ENCODE measurements around the gene MIP.
"Not testable (repeated sequence)": the region's sequence is repeated elsewhere in the genome, so short reads cannot be mapped to it uniquely, and the experiment has no call there.

DNA sequence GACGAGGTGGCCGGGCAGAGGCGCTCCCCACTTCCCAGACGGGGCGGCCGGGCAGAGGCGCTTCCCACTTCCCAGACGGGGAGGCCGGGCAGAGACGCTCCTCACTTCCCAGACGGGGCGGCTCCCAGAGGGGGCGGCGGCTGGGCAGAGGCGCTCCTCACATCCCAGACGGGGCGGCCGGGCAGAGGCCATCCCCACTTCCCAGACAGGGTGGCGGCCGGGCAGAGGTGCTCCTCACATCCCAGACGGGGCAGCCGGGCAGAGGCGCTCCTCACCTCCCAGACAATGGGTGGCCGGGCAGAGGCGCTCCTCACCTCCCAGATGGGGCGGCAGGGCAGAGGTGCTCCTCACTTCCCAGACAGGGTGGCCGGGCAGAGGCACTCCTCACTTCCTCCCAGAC lies 40.0 kb upstream of the MIP start:
- TF ChIP-seq, protein P1, sequence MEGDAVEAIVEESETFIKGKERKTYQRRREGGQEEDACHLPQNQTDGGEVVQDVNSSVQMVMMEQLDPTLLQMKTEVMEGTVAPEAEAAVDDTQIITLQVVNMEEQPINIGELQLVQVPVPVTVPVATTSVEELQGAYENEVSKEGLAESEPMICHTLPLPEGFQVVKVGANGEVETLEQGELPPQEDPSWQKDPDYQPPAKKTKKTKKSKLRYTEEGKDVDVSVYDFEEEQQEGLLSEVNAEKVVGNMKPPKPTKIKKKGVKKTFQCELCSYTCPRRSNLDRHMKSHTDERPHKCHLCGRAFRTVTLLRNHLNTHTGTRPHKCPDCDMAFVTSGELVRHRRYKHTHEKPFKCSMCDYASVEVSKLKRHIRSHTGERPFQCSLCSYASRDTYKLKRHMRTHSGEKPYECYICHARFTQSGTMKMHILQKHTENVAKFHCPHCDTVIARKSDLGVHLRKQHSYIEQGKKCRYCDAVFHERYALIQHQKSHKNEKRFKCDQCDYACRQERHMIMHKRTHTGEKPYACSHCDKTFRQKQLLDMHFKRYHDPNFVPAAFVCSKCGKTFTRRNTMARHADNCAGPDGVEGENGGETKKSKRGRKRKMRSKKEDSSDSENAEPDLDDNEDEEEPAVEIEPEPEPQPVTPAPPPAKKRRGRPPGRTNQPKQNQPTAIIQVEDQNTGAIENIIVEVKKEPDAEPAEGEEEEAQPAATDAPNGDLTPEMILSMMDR (IDR thresholded peaks at IDR 0.05) = not testable (repeated sequence)
- TF ChIP-seq POLR2A (IDR thresholded peaks at IDR 0.05) = not testable (repeated sequence)
